Effector memory CD4-positive, alpha-beta T cell (primary cell): ENCODE measurements around the gene WDTC1.

Source experiments
- DNase-seq, 3 donors: peaks; one replicate each; pipeline ENCODE4 v3.0.0-alpha.2; 2020
- H3K27ac ChIP-seq: 2 replicates; pipeline ENCODE4 v1.7.0; 2013; ENCODE audit warnings: mild to moderate bottlenecking, low read length, moderate library complexity; ENCODE audit not compliant: insufficient read depth, poor library complexity, severe bottlenecking
- H3K27me3 ChIP-seq: replicated peaks from 2 replicates; pipeline ENCODE4 v1.7.0; 2013; ENCODE audit warnings: mild to moderate bottlenecking, low read length; ENCODE audit not compliant: insufficient read depth, control insufficient read depth, poor library complexity, severe bottlenecking
- H3K36me3 ChIP-seq: 2 replicates; pipeline ENCODE4 v1.7.0; 2013; ENCODE audit warnings: mild to moderate bottlenecking, low read length, moderate library complexity; ENCODE audit not compliant: control insufficient read depth, insufficient read depth
- H3K4me1 ChIP-seq: 2 replicates; pipeline ENCODE4 v1.7.0; 2013; ENCODE audit warnings: low read length, mild to moderate bottlenecking; ENCODE audit not compliant: control insufficient read depth, insufficient read depth, poor library complexity, severe bottlenecking
- H3K4me3 ChIP-seq: 2 replicates; pipeline ENCODE4 v1.7.0; 2013; ENCODE audit warnings: low read length, low read depth, mild to moderate bottlenecking; ENCODE audit not compliant: insufficient read depth, poor library complexity, severe bottlenecking
- H3K9me3 ChIP-seq: 2 replicates; pipeline ENCODE4 v1.7.0; 2013; ENCODE audit warnings: mild to moderate bottlenecking, low read length, moderate library complexity; ENCODE audit not compliant: control insufficient read depth

Gene WDTC1

GRCh38 chr1:27299385-27300271, 65.2 kb downstream of the WDTC1 start:
- H3K4me3 ChIP-seq: no peak overlapping the region
- no peaks in the 10 kb centered on the region for H3K9me3 ChIP-seq
- H3K27ac ChIP-seq: no peak overlapping the region
- H3K27me3 ChIP-seq: no peaks in the 10 kb centered on the region
- no peaks in the 10 kb centered on the region for H3K4me1 ChIP-seq
- DNase-seq: no peak
- H3K36me3 ChIP-seq: peaks cover 69% of the 10 kb centered on the region

GRCh38 chr1:27300341-27301051, 66.1 kb downstream of the WDTC1 start:
- Histone ChIP-seq H3K9me3 (no peaks in the 10 kb centered on the region), H3K27ac (no peak overlapping the region), H3K4me1 (no peaks in the 10 kb centered on the region), H3K36me3 (peaks cover 70% of the 10 kb centered on the region), H3K4me3 (no peak overlapping the region), H3K27me3 (no peaks in the 10 kb centered on the region)
- peak; percentile 46 to 68 (median 59) for DNase-seq

- Histone ChIP-seq H3K36me3 (peaks cover 70% of the 10 kb centered on the region), H3K27ac (no peak overlapping the region), H3K4me1 (no peaks in the 10 kb centered on the region), H3K4me3 (no peak overlapping the region), H3K9me3 (no peaks in the 10 kb centered on the region), H3K27me3 (no peaks in the 10 kb centered on the region)
- DNase-seq: no peak
Observed at GRCh38 chr1:27301052-27301422, 66.6 kb downstream of the WDTC1 start.

GRCh38 chr1:27301582-27302199, 67.3 kb downstream of the WDTC1 start:
- no peaks in the 10 kb centered on the region for H3K4me1 ChIP-seq
- H3K27me3 ChIP-seq: no peaks in the 10 kb centered on the region
- no peak overlapping the region for H3K27ac ChIP-seq
- H3K36me3 ChIP-seq: peaks cover 67% of the 10 kb centered on the region
- no peak overlapping the region for H3K4me3 ChIP-seq
- H3K9me3 ChIP-seq: no peaks in the 10 kb centered on the region
- DNase-seq: no peak

- Histone ChIP-seq H3K4me1 (no peaks in the 10 kb centered on the region), H3K27ac (no peak overlapping the region), H3K9me3 (no peaks in the 10 kb centered on the region), H3K27me3 (no peaks in the 10 kb centered on the region), H3K4me3 (no peak overlapping the region), H3K36me3 (peaks cover 61% of the 10 kb centered on the region)
- DNase-seq: no peak
Observed at GRCh38 chr1:27302612-27303011, 68.2 kb downstream of the WDTC1 start.

- no peak overlapping the region for H3K27ac ChIP-seq
- no peaks in the 10 kb centered on the region for H3K27me3 ChIP-seq
- peaks cover 52% of the 10 kb centered on the region for H3K36me3 ChIP-seq
- H3K4me3 ChIP-seq: no peak overlapping the region
- no peaks in the 10 kb centered on the region for H3K9me3 ChIP-seq
- DNase-seq: no peak
- H3K4me1 ChIP-seq: no peaks in the 10 kb centered on the region
Observed at GRCh38 chr1:27303509-27303908, 69.1 kb downstream of the WDTC1 start.

- Histone ChIP-seq H3K4me3 (no peak overlapping the region), H3K27me3 (no peaks in the 10 kb centered on the region), H3K9me3 (no peaks in the 10 kb centered on the region)
Observed at GRCh38 chr1:27306071-27306470, 71.6 kb downstream of the WDTC1 start.

GRCh38 chr1:27306892-27307761, 72.7 kb downstream of the WDTC1 start:
- Histone ChIP-seq H3K27ac (no peak overlapping the region), H3K4me3 (no peak overlapping the region), H3K27me3 (no peaks in the 10 kb centered on the region), H3K9me3 (no peaks in the 10 kb centered on the region), H3K4me1 (no peaks in the 10 kb centered on the region), H3K36me3 (peaks cover 29% of the 10 kb centered on the region)
- DNase-seq: no peak

More at GRCh38 chr1:27306071-27306470, 71.6 kb downstream of the WDTC1 start:
- peaks cover 38% of the 10 kb centered on the region for H3K36me3 ChIP-seq
- no peaks in the 10 kb centered on the region for H3K4me1 ChIP-seq
- DNase-seq: no peak
- H3K27ac ChIP-seq: no peak overlapping the region

- DNase-seq: no peak
- H3K27me3 ChIP-seq: no peaks in the 10 kb centered on the region
- peaks cover 29% of the 10 kb centered on the region for H3K36me3 ChIP-seq
- no peak overlapping the region for H3K4me3 ChIP-seq
- H3K9me3 ChIP-seq: no peaks in the 10 kb centered on the region
- no peaks in the 10 kb centered on the region for H3K4me1 ChIP-seq
- H3K27ac ChIP-seq: no peak overlapping the region
Observed at GRCh38 chr1:27307874-27308598, 73.6 kb downstream of the WDTC1 start.
